Astrocyte (in vitro differentiated cells and primary cell): ENCODE data around the gene GKN1. TPM values are rescaled to one million over a fixed set of nuclear protein-coding genes. Genes with fewer than 3 reads are reported as not detected.
A peak's percentile ranks its signal among the peaks of the same experiment; 100 is the strongest.

Source experiments
- DNase-seq: peaks from one replicate; pipeline ENCODE4 v3.0.0-alpha.2; 2010; ENCODE audit warnings: low read depth
- FAIRE-seq: peaks from 2 replicates; lab custom pipeline; 2011; peaks lifted over from hg19 to GRCh38; lab: Jason Lieb, UNC
- H2AFZ ChIP-seq: 2 replicates; pipeline ENCODE4 v1.6.0; 2012; ENCODE audit warnings: low read depth, low read length, inconsistent platforms
- H3K27ac ChIP-seq: 2 replicates; pipeline ENCODE4 v1.5.1; 2011; ENCODE audit warnings: low read depth, low read length, inconsistent platforms
- H3K27me3 ChIP-seq: 2 replicates; pipeline ENCODE4 v1.6.0; 2011; ENCODE audit warnings: low read length, inconsistent platforms; ENCODE audit not compliant: insufficient read depth
- H3K36me3 ChIP-seq: 2 replicates; pipeline ENCODE4 v1.5.1; 2011; ENCODE audit warnings: low read length, inconsistent platforms; ENCODE audit not compliant: insufficient read depth
- H3K4me1 ChIP-seq: 2 replicates; pipeline ENCODE4 v1.5.1; 2011; ENCODE audit warnings: low read length, inconsistent platforms; ENCODE audit not compliant: insufficient read depth
- H3K4me2 ChIP-seq: 2 replicates; pipeline ENCODE4 v1.6.0; 2012; ENCODE audit warnings: low read length, inconsistent platforms
- H3K4me3 ChIP-seq: 2 replicates; pipeline ENCODE4 v1.5.1; 2011; ENCODE audit warnings: low read depth, mild to moderate bottlenecking, low read length, inconsistent platforms; ENCODE audit not compliant: insufficient read depth
- H3K79me2 ChIP-seq: 2 replicates; pipeline ENCODE4 v1.6.0; 2012; ENCODE audit warnings: mild to moderate bottlenecking, low read length, inconsistent platforms; ENCODE audit not compliant: insufficient read depth
- H3K9ac ChIP-seq: 2 replicates; pipeline ENCODE4 v1.6.0; 2012; ENCODE audit warnings: mild to moderate bottlenecking, low read length, inconsistent platforms
- H3K9me3 ChIP-seq: 2 replicates; pipeline ENCODE4 v1.5.1; 2012; ENCODE audit warnings: low read depth, mild to moderate bottlenecking, low read length, inconsistent platforms; ENCODE audit not compliant: insufficient read depth
- H4K20me1 ChIP-seq: 2 replicates; pipeline ENCODE4 v1.6.0; 2012; ENCODE audit warnings: low read length, inconsistent platforms; ENCODE audit not compliant: insufficient read depth
- H3K27ac Mint-ChIP-seq: one replicate; pipeline ENCODE4 v1.8.0; 2021; ENCODE audit warnings: mild to moderate bottlenecking, mixed read lengths; ENCODE audit not compliant: unreplicated experiment
- H3K27me3 Mint-ChIP-seq: one replicate; pipeline ENCODE4 v1.8.0; 2021; ENCODE audit warnings: low read depth, mixed read lengths; ENCODE audit not compliant: unreplicated experiment
- H3K36me3 Mint-ChIP-seq: one replicate; pipeline ENCODE4 v1.8.0; 2021; ENCODE audit warnings: low read depth, mixed read lengths; ENCODE audit not compliant: unreplicated experiment
- H3K4me1 Mint-ChIP-seq: one replicate; pipeline ENCODE4 v1.8.0; 2021; ENCODE audit warnings: low read depth, mixed read lengths; ENCODE audit not compliant: unreplicated experiment
- H3K4me3 Mint-ChIP-seq: one replicate; pipeline ENCODE4 v1.8.0; 2021; ENCODE audit warnings: mild to moderate bottlenecking, moderate library complexity, mixed read lengths; ENCODE audit not compliant: unreplicated experiment
- H3K9me3 Mint-ChIP-seq: one replicate; pipeline ENCODE4 v1.8.0; 2021; ENCODE audit warnings: mild to moderate bottlenecking, mixed read lengths; ENCODE audit not compliant: unreplicated experiment
- EZH2 ChIP-seq: IDR thresholded peaks from 2 replicates; pipeline ENCODE4 v1.6.1; 2012; ENCODE audit warnings: mild to moderate bottlenecking, low read length, inconsistent platforms; ENCODE audit not compliant: insufficient read depth
- total RNA-seq: library from RNA; stranded (reverse); gene quantifications from 2 replicates; pipeline ENCODE4 v1.2.1, GENCODE V29; 2021
- TF ChIP-seq, protein P1 (sequence below): IDR thresholded peaks from 2 replicates; pipeline ENCODE4 v1.5.1; 2011; ENCODE audit warnings: low read depth, mild to moderate bottlenecking, inconsistent platforms, low read length, moderate library complexity; ENCODE audit not compliant: insufficient read depth

Gene GKN1
- total RNA-seq, 1 donor from 2014 or later = not detected

- Mint-ChIP-seq H3K4me1 (peaks cover 28% of the 10 kb centered on the region), H3K9me3 (no peaks in the 10 kb centered on the region), H3K36me3 (peaks cover 4% of the 10 kb centered on the region), H3K4me3 (no peak overlapping the region), H3K27ac (no peak overlapping the region), H3K27me3 (no peaks in the 10 kb centered on the region)
- no peak overlapping the region for H3K4me2 ChIP-seq
- H3K36me3 ChIP-seq = no peaks in the 10 kb centered on the region
- peaks cover 22% of the 10 kb centered on the region for H3K4me1 ChIP-seq
- H3K9ac ChIP-seq = no peak overlapping the region
- no peaks in the 10 kb centered on the region for H3K27me3 ChIP-seq
- no peaks in the 10 kb centered on the region for H3K9me3 ChIP-seq
- no peak overlapping the region for H3K4me3 ChIP-seq
- peaks cover 100% of the 10 kb centered on the region for H3K79me2 ChIP-seq
- H2AFZ ChIP-seq = no peak overlapping the region
- DNase-seq = no peak
- H4K20me1 ChIP-seq = peaks cover 82% of the 10 kb centered on the region
- H3K27ac ChIP-seq = no peak overlapping the region
- no peak for FAIRE-seq
- TF ChIP-seq EZH2 = no peak
- TF ChIP-seq, protein P1, sequence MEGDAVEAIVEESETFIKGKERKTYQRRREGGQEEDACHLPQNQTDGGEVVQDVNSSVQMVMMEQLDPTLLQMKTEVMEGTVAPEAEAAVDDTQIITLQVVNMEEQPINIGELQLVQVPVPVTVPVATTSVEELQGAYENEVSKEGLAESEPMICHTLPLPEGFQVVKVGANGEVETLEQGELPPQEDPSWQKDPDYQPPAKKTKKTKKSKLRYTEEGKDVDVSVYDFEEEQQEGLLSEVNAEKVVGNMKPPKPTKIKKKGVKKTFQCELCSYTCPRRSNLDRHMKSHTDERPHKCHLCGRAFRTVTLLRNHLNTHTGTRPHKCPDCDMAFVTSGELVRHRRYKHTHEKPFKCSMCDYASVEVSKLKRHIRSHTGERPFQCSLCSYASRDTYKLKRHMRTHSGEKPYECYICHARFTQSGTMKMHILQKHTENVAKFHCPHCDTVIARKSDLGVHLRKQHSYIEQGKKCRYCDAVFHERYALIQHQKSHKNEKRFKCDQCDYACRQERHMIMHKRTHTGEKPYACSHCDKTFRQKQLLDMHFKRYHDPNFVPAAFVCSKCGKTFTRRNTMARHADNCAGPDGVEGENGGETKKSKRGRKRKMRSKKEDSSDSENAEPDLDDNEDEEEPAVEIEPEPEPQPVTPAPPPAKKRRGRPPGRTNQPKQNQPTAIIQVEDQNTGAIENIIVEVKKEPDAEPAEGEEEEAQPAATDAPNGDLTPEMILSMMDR = no peak
Measured at GRCh38 chr2:69018678-69019095, 44.3 kb downstream of the GKN1 start.

DNA sequence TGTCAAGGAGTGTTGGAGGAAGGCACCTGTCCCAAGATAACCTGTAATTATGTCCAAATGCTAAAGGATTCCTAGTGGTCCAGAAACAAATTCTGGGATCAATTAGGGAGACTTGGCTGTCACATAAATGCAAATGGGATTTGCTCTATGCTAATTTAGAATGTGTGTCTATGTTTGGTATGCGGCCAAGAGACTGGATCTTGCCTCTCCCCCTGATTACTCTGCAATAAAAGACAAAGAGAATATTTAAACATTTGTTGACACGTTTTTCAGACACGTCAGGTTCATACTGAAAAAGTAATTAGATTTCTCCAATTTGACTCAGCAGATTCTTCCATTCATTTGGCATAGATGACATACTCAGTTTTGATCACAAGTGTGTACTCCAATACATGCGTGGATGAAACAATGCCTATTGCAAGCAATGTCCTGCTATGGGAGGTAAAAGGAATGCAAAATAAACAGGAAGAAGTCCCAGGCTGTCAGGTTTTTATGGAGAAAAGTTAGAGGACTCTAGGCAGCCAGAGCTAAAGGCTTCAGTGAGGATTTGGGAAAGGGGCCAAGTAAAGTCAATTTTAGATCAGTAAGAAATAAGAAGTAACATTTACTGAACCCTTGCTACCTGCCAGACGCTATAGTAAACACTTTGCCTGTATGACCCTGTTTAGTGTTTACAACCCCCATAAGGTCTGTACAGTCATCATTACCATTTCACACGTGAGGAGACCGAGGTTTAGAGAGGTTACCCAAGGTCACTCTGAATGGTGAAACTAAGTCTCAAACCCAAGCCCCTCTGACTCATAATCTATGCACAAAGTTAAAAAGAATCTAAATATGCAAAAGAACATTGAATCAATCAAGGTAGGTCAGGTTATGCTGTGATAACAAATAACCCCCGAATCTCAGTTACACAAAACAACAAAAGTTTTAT is 46.3 kb downstream of the GKN1 start:
- Histone ChIP-seq H2AFZ (no peak overlapping the region), H3K9ac (no peak overlapping the region), H3K79me2 (peaks cover 100% of the 10 kb centered on the region), H3K9me3 (no peaks in the 10 kb centered on the region), H3K36me3 (no peaks in the 10 kb centered on the region), H4K20me1 (peaks cover 87% of the 10 kb centered on the region), H3K4me2 (no peak overlapping the region), H3K27ac (no peak overlapping the region), H3K27me3 (no peaks in the 10 kb centered on the region), H3K4me1 (peaks cover 14% of the 10 kb centered on the region), H3K4me3 (no peak overlapping the region)
- Mint-ChIP-seq H3K27me3 (no peaks in the 10 kb centered on the region), H3K9me3 (no peaks in the 10 kb centered on the region), H3K4me3 (no peak overlapping the region), H3K4me1 (peaks cover 28% of the 10 kb centered on the region), H3K27ac (no peak overlapping the region), H3K36me3 (peaks cover 4% of the 10 kb centered on the region)
- TF ChIP-seq EZH2 = no peak
- TF ChIP-seq, protein P1 = no peak
- FAIRE-seq (no peak), DNase-seq (no peak)

GRCh38 chr2:69021727-69022126 is 47.3 kb downstream of the GKN1 start:
- TF ChIP-seq, protein P1 = no peak
- H3K79me2 ChIP-seq = peaks cover 100% of the 10 kb centered on the region
- peaks cover 14% of the 10 kb centered on the region for H3K4me1 ChIP-seq
- H3K4me2 ChIP-seq = no peak overlapping the region
- Mint-ChIP-seq H3K27me3 (no peaks in the 10 kb centered on the region), H3K4me3 (no peak overlapping the region), H3K36me3 (peaks cover 4% of the 10 kb centered on the region), H3K9me3 (no peaks in the 10 kb centered on the region), H3K27ac (no peak overlapping the region), H3K4me1 (peaks cover 24% of the 10 kb centered on the region)
- H3K4me3 ChIP-seq = no peak overlapping the region
- H2AFZ ChIP-seq = no peak overlapping the region
- H3K36me3 ChIP-seq = no peaks in the 10 kb centered on the region
- no peaks in the 10 kb centered on the region for H3K9me3 ChIP-seq
- FAIRE-seq (no peak), DNase-seq (peak; percentile 41)
- peaks cover 92% of the 10 kb centered on the region for H4K20me1 ChIP-seq
- no peaks in the 10 kb centered on the region for H3K27me3 ChIP-seq
- H3K9ac ChIP-seq = no peak overlapping the region
- no peak overlapping the region for H3K27ac ChIP-seq
